ENCODE measurements around the gene RSPH3. TPM values are rescaled to one million over a fixed set of nuclear protein-coding genes. Genes with fewer than 3 reads are reported as not detected.

The RSPH3 gene
- total and polyA plus RNA-seq, 2 of the 13 experiments (the other 11 are each of a cell fraction or from before 2014, with no cell fraction given) = 1.3 to 3.5 TPM

DNA sequence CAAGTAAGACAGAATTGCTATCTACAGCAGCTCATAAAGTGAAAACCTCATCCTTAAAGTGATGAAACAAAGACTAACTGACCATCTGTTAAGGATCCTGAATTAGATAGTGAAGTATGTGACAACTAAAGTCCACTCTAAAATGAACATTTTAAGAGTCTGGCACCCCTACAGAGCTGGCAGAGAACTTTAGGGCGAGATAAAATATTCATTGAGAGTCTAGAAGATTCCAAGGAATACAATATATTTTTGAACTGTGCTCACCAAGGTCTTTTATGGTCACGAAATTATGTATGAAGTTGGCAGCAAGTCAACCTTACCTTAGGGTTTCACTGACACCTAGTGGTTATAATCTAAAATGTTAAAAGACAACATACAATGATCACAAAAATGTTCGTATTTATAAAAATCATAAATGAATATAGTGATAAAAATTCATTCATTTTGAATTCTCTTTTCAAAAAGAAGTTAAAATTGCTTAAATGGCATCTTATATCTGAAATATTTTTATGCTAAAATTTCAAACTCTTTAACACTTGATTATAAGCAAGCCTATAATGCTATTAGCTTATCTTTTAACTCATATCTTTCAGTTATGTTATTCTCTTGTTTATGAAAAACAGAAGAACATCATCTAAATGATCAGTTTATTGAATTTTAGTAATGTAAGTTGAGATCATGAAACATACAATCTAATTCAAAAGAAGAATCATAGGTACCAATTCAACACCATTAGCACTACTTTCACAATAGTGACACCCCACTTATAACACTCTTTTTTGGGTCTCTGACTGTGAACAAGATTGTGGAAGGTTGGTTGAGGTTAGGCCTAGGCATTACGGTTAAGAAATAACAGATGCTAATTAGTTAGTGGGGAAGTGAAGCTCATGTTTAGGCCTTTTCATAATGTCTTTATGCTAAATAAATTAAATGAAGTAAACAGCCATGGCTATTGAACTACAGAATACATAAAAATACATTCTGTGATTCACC, 27.5 kb downstream of the RSPH3 start:
- DNase-seq (ENCODE audit: low spot score) = peak; percentile 47
- H3K27me3 ChIP-seq (ENCODE audit: control insufficient read depth in 1 of 2, insufficient read depth in 2 of 2, low read length in 2 of 2) = no peaks in the 10 kb centered on the region
- H3K79me2 ChIP-seq (ENCODE audit: insufficient read depth, low read length) = no peaks in the 10 kb centered on the region
- ChIA-PET POLR2A (interaction anchor here (1.1 kb wide), 1 partner anchor 268 kb away, joined by 3 read pairs; no protein-coding TSS in a partner anchor), CTCF (ENCODE audit: low intra/inter-chr PET ratio, low total read pairs) (interaction anchor here (1.3 to 3.0 kb wide), 6 partner anchors 179 to 312 kb away, joined by 3 to 37 read pairs (median 8); no protein-coding TSS in a partner anchor)
- H3K4me2 ChIP-seq (ENCODE audit: low read depth, low read length) = no peak overlapping the region
- H3K27ac ChIP-seq (ENCODE audit: extremely low read length, insufficient read depth, low read length) = no peak overlapping the region
- peaks cover 0 to 2% of the 10 kb centered on the region in 2 experiments; a peak in 1 of 5 replicates for H3K36me3 ChIP-seq (replicated peaks in 1 of 2; ENCODE audit: control insufficient read depth in 1 of 2, insufficient read depth in 2 of 2, low read length in 2 of 2)
- no peak overlapping the region for H3K4me3 ChIP-seq (replicated peaks in 1 of 3; ENCODE audit: insufficient read depth in 1 of 3, low read depth in 2 of 3, low read length in 3 of 3)
- BruUV-seq (replicated peaks) = no TSS peak
- H4K20me1 ChIP-seq (ENCODE audit: insufficient read depth, low read length) = no peaks in the 10 kb centered on the region
- 0 out of 3 replicates have a peak, but pooled peaks have one; percentile 37 for ATAC-seq
- in situ Hi-C loops (cut with HindIII; ENCODE audit: extremely low pct_ligation_motif_present, low pct_unique_long_range_greater_than_20kb) (loop anchor here (5.0 to 25.0 kb wide), 3 partner anchors 175 to 760 kb away; no protein-coding TSS in a partner anchor), intact Hi-C loops (cut with micrococcal nuclease; ENCODE audit: unreplicated experiment) (loop anchor here (1.0 kb wide), 4 partner anchors 179 to 312 kb away; no protein-coding TSS in a partner anchor)
- 42% methylated on average over 4 of the region's 4 CpGs for WGBS (ENCODE audit: low lambda C conversion rate)
- H3K9ac ChIP-seq (ENCODE audit: insufficient read depth, low read depth, low read length) = no peak overlapping the region
- H2AFZ ChIP-seq (ENCODE audit: low read length) = no peak overlapping the region
- H3K4me1 ChIP-seq (ENCODE audit: insufficient read depth, low read length) = no peaks in the 10 kb centered on the region
- peak; percentile 48 for FAIRE-seq
- H3K9me3 ChIP-seq (ENCODE audit: low read length) = peaks cover 13% of the 10 kb centered on the region; the same call in 1 of the 2 replicates
- TF ChIP-seq POLR2G (IDR thresholded peaks at IDR 0.05; ENCODE audit: low read depth, low read length) = no peak
- TF ChIP-seq SNRNP70 (IDR thresholded peaks at IDR 0.05; ENCODE audit: low read depth, low read length) = no peak
- no peak for TF ChIP-seq AKAP8 (CRISPR knock-in tag; IDR thresholded peaks at IDR 0.05)
- TF ChIP-seq ZFYVE20 (CRISPR knock-in tag; IDR thresholded peaks at IDR 0.05; ENCODE audit: borderline replicate concordance, low read depth) = no peak
- TF ChIP-seq GMEB1 (CRISPR knock-in tag; IDR thresholded peaks at IDR 0.05; ENCODE audit: borderline replicate concordance) = no peak
- TF ChIP-seq FOXK2 (IDR thresholded peaks at IDR 0.05) = no peak
- no peak for TF ChIP-seq ZNF546 (CRISPR knock-in tag; conservative IDR thresholded peaks at IDR 0.05)
- no peak for TF ChIP-seq ZNF337 (CRISPR knock-in tag; IDR thresholded peaks at IDR 0.05; ENCODE audit: borderline replicate concordance, low read depth)
- TF ChIP-seq MTERF4 (CRISPR knock-in tag; IDR thresholded peaks at IDR 0.05) = no peak
- no peak for TF ChIP-seq RFXANK (CRISPR knock-in tag; IDR thresholded peaks at IDR 0.05)
- TF ChIP-seq RORA (CRISPR knock-in tag; IDR thresholded peaks at IDR 0.05) = no peak
- TF ChIP-seq SMYD3 (CRISPR knock-in tag; IDR thresholded peaks at IDR 0.05) = no peak
- TF ChIP-seq BRCA1 (CRISPR knock-in tag; IDR thresholded peaks at IDR 0.05) = no peak
- TF ChIP-seq, protein P1, sequence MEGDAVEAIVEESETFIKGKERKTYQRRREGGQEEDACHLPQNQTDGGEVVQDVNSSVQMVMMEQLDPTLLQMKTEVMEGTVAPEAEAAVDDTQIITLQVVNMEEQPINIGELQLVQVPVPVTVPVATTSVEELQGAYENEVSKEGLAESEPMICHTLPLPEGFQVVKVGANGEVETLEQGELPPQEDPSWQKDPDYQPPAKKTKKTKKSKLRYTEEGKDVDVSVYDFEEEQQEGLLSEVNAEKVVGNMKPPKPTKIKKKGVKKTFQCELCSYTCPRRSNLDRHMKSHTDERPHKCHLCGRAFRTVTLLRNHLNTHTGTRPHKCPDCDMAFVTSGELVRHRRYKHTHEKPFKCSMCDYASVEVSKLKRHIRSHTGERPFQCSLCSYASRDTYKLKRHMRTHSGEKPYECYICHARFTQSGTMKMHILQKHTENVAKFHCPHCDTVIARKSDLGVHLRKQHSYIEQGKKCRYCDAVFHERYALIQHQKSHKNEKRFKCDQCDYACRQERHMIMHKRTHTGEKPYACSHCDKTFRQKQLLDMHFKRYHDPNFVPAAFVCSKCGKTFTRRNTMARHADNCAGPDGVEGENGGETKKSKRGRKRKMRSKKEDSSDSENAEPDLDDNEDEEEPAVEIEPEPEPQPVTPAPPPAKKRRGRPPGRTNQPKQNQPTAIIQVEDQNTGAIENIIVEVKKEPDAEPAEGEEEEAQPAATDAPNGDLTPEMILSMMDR (CRISPR knock-in tag; IDR thresholded peaks at IDR 0.05) = peak; percentile 72
- TF ChIP-seq DMAP1 (CRISPR knock-in tag; IDR thresholded peaks at IDR 0.05) = no peak
- TF ChIP-seq, protein P2, sequence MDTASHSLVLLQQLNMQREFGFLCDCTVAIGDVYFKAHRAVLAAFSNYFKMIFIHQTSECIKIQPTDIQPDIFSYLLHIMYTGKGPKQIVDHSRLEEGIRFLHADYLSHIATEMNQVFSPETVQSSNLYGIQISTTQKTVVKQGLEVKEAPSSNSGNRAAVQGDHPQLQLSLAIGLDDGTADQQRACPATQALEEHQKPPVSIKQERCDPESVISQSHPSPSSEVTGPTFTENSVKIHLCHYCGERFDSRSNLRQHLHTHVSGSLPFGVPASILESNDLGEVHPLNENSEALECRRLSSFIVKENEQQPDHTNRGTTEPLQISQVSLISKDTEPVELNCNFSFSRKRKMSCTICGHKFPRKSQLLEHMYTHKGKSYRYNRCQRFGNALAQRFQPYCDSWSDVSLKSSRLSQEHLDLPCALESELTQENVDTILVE (CRISPR knock-in tag; IDR thresholded peaks at IDR 0.05) = peak; percentile 24; the same call in 1 of the 2 replicates
- TF ChIP-seq STAG1 (CRISPR knock-in tag; IDR thresholded peaks at IDR 0.05) = peak; percentile 93
- TF ChIP-seq RBAK (CRISPR knock-in tag; IDR thresholded peaks at IDR 0.05) = no peak
- TF ChIP-seq AHR (CRISPR knock-in tag; IDR thresholded peaks at IDR 0.05) = no peak
